Measurements from ENCODE around the gene THSD4. TPM values are rescaled to one million over a fixed set of nuclear protein-coding genes. Genes with fewer than 3 reads are reported as not detected.

THSD4 gene
- total RNA-seq, 1 experiment from 2014 or later, result 36.3 TPM

DNA sequence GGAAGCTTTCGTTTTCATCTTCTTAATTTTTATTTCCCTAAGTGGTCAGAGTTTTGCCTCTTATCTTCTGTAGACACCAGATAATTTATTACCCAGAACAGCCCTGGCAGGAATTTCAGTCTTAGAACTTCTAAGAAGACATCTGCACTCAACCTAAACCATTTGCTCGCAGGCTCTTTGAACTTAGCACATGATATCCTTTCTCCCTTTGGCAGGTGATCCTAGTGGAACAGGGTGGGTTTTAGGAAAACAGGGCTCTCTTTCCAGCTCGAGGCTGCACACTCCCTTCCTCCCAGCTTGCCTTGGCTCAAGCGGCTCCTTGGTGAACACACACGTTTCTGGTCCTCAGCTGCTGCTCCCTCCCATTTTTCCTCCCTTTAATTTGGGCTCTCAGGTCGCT is 116.5 kb downstream of the THSD4 start:
- H3K27ac Mint-ChIP-seq (ENCODE audit: low read depth, unreplicated experiment), result no peak overlapping the region
- POLR2A ChIA-PET, result interaction anchor here (0.8 kb wide), 1 partner anchor 16 kb away, joined by 3 read pairs; no protein-coding TSS in a partner anchor
- no peaks in the 10 kb centered on the region for H3K9me3 Mint-ChIP-seq (ENCODE audit: unreplicated experiment)
- no peak for DNase-seq (ENCODE audit: unreplicated experiment)
- intact Hi-C loops (cut with micrococcal nuclease), result no loop called here
- H3K36me3 Mint-ChIP-seq (ENCODE audit: insufficient read depth, unreplicated experiment), result peaks cover 9% of the 10 kb centered on the region
- no TSS peak for BruUV-seq (replicated peaks)
- CTCF ChIA-PET, result no interaction called here
- peaks cover 2% of the 10 kb centered on the region for H3K4me1 Mint-ChIP-seq (ENCODE audit: insufficient read depth, unreplicated experiment)
- TF ChIP-seq CTCF (IDR thresholded peaks at IDR 0.05; ENCODE audit: unreplicated experiment), result no peak
- H3K27me3 Mint-ChIP-seq (ENCODE audit: insufficient read depth, unreplicated experiment), result no peaks in the 10 kb centered on the region
- no peak overlapping the region for H3K4me3 Mint-ChIP-seq (ENCODE audit: unreplicated experiment)

DNA sequence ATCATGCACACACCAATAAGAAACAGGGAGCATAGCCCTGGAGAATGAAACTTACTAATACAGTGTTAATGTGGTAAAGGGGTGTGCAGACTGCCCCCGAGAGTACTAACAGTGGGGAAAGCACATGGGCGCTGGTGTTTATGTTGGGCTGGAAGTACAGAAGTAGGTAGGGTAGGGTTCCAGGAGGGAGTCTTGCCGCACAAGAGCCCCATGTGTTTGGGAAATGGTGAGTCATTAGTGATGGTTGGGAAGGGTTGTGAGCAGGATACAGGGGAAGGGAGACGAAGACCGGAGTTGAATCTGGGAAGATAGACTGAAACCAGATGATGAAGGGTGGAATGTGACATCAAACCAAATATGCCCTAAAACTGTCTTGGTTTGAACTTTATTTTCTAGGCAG is 117.1 kb downstream of the THSD4 start:
- intact Hi-C loops (cut with micrococcal nuclease), result no loop called here
- CTCF ChIA-PET, result no interaction called here
- Mint-ChIP-seq H3K4me1 (ENCODE audit: insufficient read depth, unreplicated experiment) (peaks cover 8% of the 10 kb centered on the region), H3K36me3 (ENCODE audit: insufficient read depth, unreplicated experiment) (peaks cover 9% of the 10 kb centered on the region), H3K27me3 (ENCODE audit: insufficient read depth, unreplicated experiment) (no peaks in the 10 kb centered on the region), H3K27ac (ENCODE audit: low read depth, unreplicated experiment) (no peak overlapping the region), H3K4me3 (ENCODE audit: unreplicated experiment) (no peak overlapping the region), H3K9me3 (ENCODE audit: unreplicated experiment) (no peaks in the 10 kb centered on the region)
- no peak for DNase-seq (ENCODE audit: unreplicated experiment)
- POLR2A ChIA-PET, result interaction anchor here (0.7 to 1.3 kb wide), 2 partner anchors 13 kb away, joined by 3 read pairs; no protein-coding TSS in a partner anchor
- no TSS peak for BruUV-seq (replicated peaks)
- no peak for TF ChIP-seq CTCF (IDR thresholded peaks at IDR 0.05; ENCODE audit: unreplicated experiment)

GRCh38 chr15:71237456-71238188 is 122.4 kb downstream of the THSD4 start:
- H3K36me3 Mint-ChIP-seq (ENCODE audit: insufficient read depth, unreplicated experiment), result peaks cover 9% of the 10 kb centered on the region
- H3K27ac Mint-ChIP-seq (ENCODE audit: low read depth, unreplicated experiment), result no peak overlapping the region
- no peaks in the 10 kb centered on the region for H3K9me3 Mint-ChIP-seq (ENCODE audit: unreplicated experiment)
- no peak for TF ChIP-seq CTCF (IDR thresholded peaks at IDR 0.05; ENCODE audit: unreplicated experiment)
- POLR2A ChIA-PET, result interaction anchor here (0.7 kb wide), 1 partner anchor 19 kb away, joined by 3 read pairs; no protein-coding TSS in a partner anchor
- intact Hi-C loops (cut with micrococcal nuclease), result loop anchor here (1.0 to 2.0 kb wide), 2 partner anchors 58 to 123 kb away; partner anchors contain the start of gene THSD4
- no peaks in the 10 kb centered on the region for H3K27me3 Mint-ChIP-seq (ENCODE audit: insufficient read depth, unreplicated experiment)
- no TSS peak for BruUV-seq (replicated peaks)
- peaks cover 26% of the 10 kb centered on the region for H3K4me1 Mint-ChIP-seq (ENCODE audit: insufficient read depth, unreplicated experiment)
- CTCF ChIA-PET, result no interaction called here
- no peak overlapping the region for H3K4me3 Mint-ChIP-seq (ENCODE audit: unreplicated experiment)
- peak; percentile 92 for DNase-seq (ENCODE audit: unreplicated experiment)

DNA sequence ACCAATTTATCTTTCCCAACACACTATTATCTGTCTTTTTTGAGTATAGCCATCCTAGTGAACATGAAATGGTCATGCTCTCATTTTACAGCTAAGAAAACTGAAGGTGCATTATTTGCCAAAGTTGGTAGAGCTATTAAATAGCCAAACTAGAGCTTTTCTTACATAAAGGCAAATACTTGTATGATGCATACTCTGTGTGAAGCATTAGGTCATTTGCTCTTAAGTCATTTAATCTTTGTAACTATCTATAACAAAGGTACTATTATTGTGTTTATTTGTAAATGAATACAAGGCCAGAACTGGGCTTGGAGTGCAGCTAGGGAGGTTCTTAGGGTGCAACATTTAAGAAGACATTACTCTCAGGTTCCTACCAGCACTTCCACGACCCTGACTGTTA is 123.7 kb downstream of the THSD4 start:
- H3K4me3 Mint-ChIP-seq (ENCODE audit: unreplicated experiment), result no peak overlapping the region

More for the DNA sequence above, 123.7 kb downstream of the THSD4 start:
- Mint-ChIP-seq H3K27me3 (ENCODE audit: insufficient read depth, unreplicated experiment) (no peaks in the 10 kb centered on the region), H3K36me3 (ENCODE audit: insufficient read depth, unreplicated experiment) (peaks cover 13% of the 10 kb centered on the region), H3K4me1 (ENCODE audit: insufficient read depth, unreplicated experiment) (peaks cover 27% of the 10 kb centered on the region), H3K9me3 (ENCODE audit: unreplicated experiment) (no peaks in the 10 kb centered on the region), H3K27ac (ENCODE audit: low read depth, unreplicated experiment) (peak overlapping the region; percentile 57)
- BruUV-seq (replicated peaks), result no TSS peak
- TF ChIP-seq CTCF (IDR thresholded peaks at IDR 0.05; ENCODE audit: unreplicated experiment), result no peak
- intact Hi-C loops (cut with micrococcal nuclease), result no loop called here
- POLR2A ChIA-PET, result interaction anchor here (0.6 kb wide), 1 partner anchor 195 kb away, joined by 3 read pairs; no protein-coding TSS in a partner anchor
- CTCF ChIA-PET, result interaction anchor here (0.6 kb wide), 2 partner anchors 123 to 1526 kb away, joined by 4 to 5 read pairs; partner anchors contain the start of gene THSD4
- no peak for DNase-seq (ENCODE audit: unreplicated experiment)

Data from MCF 10A (cell line).